Measurements from ENCODE around the gene ERBB4. TPM values are rescaled to one million over a fixed set of nuclear protein-coding genes. Genes with fewer than 3 reads are reported as not detected.

ERBB4 gene
- total and polyA plus RNA-seq, 3 experiments from 2014 or later, result not detected

DNA sequence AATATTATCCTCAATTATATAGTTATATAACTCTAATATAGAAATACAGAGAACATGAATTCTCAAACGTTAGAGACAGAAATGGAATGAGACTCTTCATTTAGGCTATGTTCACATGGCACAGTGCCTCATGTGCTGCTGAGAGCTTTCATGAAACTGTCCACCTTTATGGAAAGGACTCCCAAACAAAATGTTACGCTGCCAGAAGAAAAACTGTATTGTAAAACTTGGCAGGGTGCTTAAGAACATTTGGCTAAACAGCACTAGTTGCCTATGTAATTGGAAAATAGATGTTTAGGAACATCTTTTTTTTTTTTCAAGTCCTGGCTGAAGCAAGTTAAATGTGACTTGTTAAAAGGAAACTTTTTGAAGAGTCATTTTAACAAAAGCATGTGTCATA is 396.0 kb downstream of the ERBB4 start:
- Mint-ChIP-seq H3K36me3 (no peaks in the 10 kb centered on the region), H3K27me3 (no peaks in the 10 kb centered on the region), H3K9me3 (peaks cover 0 to 19% (median 0%) of the 10 kb centered on the region in 5 donors), H3K4me3 (no peak overlapping the region), H3K4me1 (no peaks in the 10 kb centered on the region), H3K27ac (no peak overlapping the region)
- H3K4me1 ChIP-seq (ENCODE audit: insufficient read depth, low read length), result no peaks in the 10 kb centered on the region
- H3K4me3 ChIP-seq (ENCODE audit: low read length), result no peak overlapping the region
- CTCF ChIA-PET, result no interaction called here
- no peaks in the 10 kb centered on the region for H3K36me3 ChIP-seq (ENCODE audit: insufficient read depth, low read length)
- POLR2A ChIA-PET, result no interaction called here
- DNase-seq, result no peak
- no peak overlapping the region for H3K27ac ChIP-seq (ENCODE audit: low read depth, low read length)
- no peaks in the 10 kb centered on the region for H3K9me3 ChIP-seq (ENCODE audit: low read length)
- H3K27me3 ChIP-seq (ENCODE audit: insufficient read depth, low read length, poor library complexity, severe bottlenecking), result no peaks in the 10 kb centered on the region

DNA sequence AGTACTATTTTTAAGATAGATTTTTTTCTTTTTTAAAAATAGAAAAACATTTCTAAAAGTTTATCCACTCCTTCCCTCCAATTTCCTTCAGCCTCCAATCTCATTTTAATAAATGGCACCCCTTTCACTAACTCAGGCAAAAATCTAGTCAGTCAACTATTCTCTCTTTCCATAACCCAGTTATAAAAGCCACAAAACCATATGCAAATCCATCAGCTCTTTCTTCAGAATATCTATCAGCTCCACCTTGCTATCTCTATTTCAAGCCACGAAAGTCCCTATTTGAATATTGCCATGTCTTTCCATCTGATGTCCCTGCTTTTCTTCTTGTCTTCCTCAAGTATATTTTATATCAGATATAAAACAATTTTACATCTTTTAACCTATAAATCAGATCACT is 397.1 kb downstream of the ERBB4 start:
- Histone ChIP-seq H3K9me3 (ENCODE audit: low read length) (no peaks in the 10 kb centered on the region), H3K27me3 (ENCODE audit: insufficient read depth, low read length, poor library complexity, severe bottlenecking) (no peaks in the 10 kb centered on the region), H3K27ac (ENCODE audit: low read depth, low read length) (no peak overlapping the region), H3K36me3 (ENCODE audit: insufficient read depth, low read length) (no peaks in the 10 kb centered on the region), H3K4me1 (ENCODE audit: insufficient read depth, low read length) (no peaks in the 10 kb centered on the region), H3K4me3 (ENCODE audit: low read length) (no peak overlapping the region)
- ChIA-PET POLR2A (no interaction called here), CTCF (no interaction called here)
- Mint-ChIP-seq H3K36me3 (no peaks in the 10 kb centered on the region), H3K27ac (no peak overlapping the region), H3K27me3 (no peaks in the 10 kb centered on the region), H3K9me3 (peaks cover 0 to 17% (median 0%) of the 10 kb centered on the region in 5 donors), H3K4me3 (no peak overlapping the region), H3K4me1 (no peaks in the 10 kb centered on the region)
- DNase-seq, result no peak

DNA sequence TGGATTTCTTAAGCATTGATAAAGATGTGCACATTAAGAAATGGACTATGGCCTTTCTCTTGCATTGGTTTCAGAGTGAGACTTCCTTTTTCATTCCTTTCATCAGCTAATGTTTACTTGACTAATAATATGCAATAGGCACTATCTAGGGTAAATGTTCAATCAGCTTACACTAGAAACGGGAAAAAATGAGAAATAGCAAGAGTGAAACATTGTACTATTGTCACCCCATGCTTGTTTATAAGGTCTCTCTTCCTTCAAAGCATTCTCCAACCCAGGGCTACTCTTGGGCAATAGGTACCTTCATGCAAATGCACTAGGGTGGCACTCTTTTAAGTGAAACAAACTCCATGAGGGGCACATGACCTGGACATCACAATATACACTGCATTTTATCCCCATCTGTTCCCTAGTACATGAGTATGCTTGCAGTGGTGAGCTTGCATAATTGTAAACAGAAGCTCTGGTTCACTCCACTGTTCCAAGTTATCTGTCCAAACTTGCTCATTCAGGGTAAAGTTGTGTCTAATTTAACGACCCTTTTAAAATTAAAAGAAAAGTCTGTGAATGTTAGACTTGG is 402.3 kb downstream of the ERBB4 start:
- H3K27me3 Mint-ChIP-seq, result no peaks in the 10 kb centered on the region
- DNase-seq, result no peak
- H3K9me3 Mint-ChIP-seq, result peaks cover 0 to 18% (median 0%) of the 10 kb centered on the region in 5 donors
- no peak overlapping the region for H3K27ac Mint-ChIP-seq
- Histone ChIP-seq H3K9me3 (ENCODE audit: low read length) (no peaks in the 10 kb centered on the region), H3K27me3 (ENCODE audit: insufficient read depth, low read length, poor library complexity, severe bottlenecking) (no peaks in the 10 kb centered on the region), H3K27ac (ENCODE audit: low read depth, low read length) (no peak overlapping the region), H3K4me3 (ENCODE audit: low read length) (no peak overlapping the region), H3K36me3 (ENCODE audit: insufficient read depth, low read length) (no peaks in the 10 kb centered on the region), H3K4me1 (ENCODE audit: insufficient read depth, low read length) (no peaks in the 10 kb centered on the region)
- H3K4me3 Mint-ChIP-seq, result no peak overlapping the region
- no peaks in the 10 kb centered on the region for H3K36me3 Mint-ChIP-seq
- ChIA-PET CTCF (no interaction called here), POLR2A (no interaction called here)
- no peaks in the 10 kb centered on the region for H3K4me1 Mint-ChIP-seq

DNA sequence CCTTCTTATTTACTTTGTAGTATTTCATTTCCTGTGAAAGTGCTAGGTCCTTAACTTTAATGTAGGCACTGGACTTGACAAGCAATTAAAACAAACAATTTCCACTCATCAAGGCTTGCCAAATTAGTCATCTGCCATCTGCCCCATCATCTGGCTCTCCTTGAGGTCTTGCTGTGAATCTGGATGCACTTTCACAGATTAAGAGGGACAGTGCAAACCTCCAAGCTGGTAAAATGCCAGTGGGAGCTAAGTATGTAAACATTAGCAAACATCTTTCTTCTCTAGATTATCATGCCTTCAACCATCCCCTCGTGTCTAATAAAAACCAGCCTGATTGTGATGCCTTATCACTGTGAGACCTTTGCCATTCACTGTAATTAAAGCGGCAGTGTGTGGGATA is 402.9 kb downstream of the ERBB4 start:
- POLR2A ChIA-PET, result no interaction called here
- no peak overlapping the region for H3K27ac Mint-ChIP-seq

DNA sequence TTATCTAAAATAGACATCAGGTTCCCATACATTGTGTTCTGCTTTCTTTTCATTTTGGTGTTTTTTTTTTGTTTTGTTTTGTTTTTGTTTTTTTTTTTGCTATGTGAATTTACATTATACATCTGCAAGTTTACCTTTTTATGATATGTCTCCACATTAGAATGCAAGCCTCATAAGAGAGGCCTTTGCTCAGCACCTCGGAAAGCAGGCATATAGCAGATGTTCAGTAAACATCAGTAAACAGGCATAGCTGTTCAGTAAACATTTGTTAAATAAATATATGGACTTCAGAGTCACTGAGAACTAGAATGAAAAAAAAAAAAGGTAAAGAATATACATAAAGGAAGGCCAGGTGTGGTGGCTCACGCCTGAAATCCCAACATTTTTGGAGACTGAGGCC is 405.3 kb downstream of the ERBB4 start:
- no peak overlapping the region for H3K4me3 ChIP-seq (ENCODE audit: low read length)
- ChIA-PET POLR2A (no interaction called here), CTCF (no interaction called here)
- H3K27ac ChIP-seq (ENCODE audit: low read depth, low read length), result no peak overlapping the region
- Mint-ChIP-seq H3K4me3 (no peak overlapping the region), H3K36me3 (no peaks in the 10 kb centered on the region), H3K4me1 (no peaks in the 10 kb centered on the region), H3K27ac (no peak overlapping the region), H3K27me3 (no peaks in the 10 kb centered on the region), H3K9me3 (peaks cover 0 to 27% (median 0%) of the 10 kb centered on the region in 5 donors)
- H3K9me3 ChIP-seq (ENCODE audit: low read length), result no peaks in the 10 kb centered on the region
- no peaks in the 10 kb centered on the region for H3K4me1 ChIP-seq (ENCODE audit: insufficient read depth, low read length)
- no peak for DNase-seq
- H3K27me3 ChIP-seq (ENCODE audit: insufficient read depth, low read length, poor library complexity, severe bottlenecking), result no peaks in the 10 kb centered on the region
- no peaks in the 10 kb centered on the region for H3K36me3 ChIP-seq (ENCODE audit: insufficient read depth, low read length)

More for the DNA sequence above, 402.9 kb downstream of the ERBB4 start:
- CTCF ChIA-PET, result no interaction called here
- H3K9me3 ChIP-seq (ENCODE audit: low read length), result no peaks in the 10 kb centered on the region
- no peaks in the 10 kb centered on the region for H3K4me1 ChIP-seq (ENCODE audit: insufficient read depth, low read length)
- no peaks in the 10 kb centered on the region for H3K36me3 Mint-ChIP-seq
- peaks cover 0 to 20% (median 0%) of the 10 kb centered on the region in 5 donors for H3K9me3 Mint-ChIP-seq
- no peaks in the 10 kb centered on the region for H3K4me1 Mint-ChIP-seq
- H3K4me3 ChIP-seq (ENCODE audit: low read length), result no peak overlapping the region
- no peaks in the 10 kb centered on the region for H3K27me3 Mint-ChIP-seq
- no peak overlapping the region for H3K27ac ChIP-seq (ENCODE audit: low read depth, low read length)
- no peaks in the 10 kb centered on the region for H3K36me3 ChIP-seq (ENCODE audit: insufficient read depth, low read length)
- H3K4me3 Mint-ChIP-seq, result no peak overlapping the region
- no peak for DNase-seq
- no peaks in the 10 kb centered on the region for H3K27me3 ChIP-seq (ENCODE audit: insufficient read depth, low read length, poor library complexity, severe bottlenecking)

DNA sequence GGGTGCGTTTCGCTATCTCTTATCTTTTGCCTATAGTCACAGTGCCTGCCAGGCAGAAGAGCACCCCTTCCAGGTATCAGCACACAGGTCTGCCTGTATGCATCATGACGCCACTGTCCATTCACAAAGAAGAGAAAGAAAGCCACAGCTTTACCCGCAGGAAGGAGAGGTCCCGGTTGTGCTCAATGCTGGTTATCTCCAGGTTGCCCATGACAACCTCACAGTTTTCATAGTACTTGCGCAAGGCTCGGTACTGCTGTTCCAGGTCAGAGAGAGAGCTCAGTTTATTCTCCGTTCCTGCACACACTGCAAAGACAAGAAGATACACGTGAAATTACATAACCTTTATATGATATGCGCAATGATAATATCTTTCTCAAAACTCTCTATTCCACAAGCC is 414.0 kb downstream of the ERBB4 start:
- ChIA-PET POLR2A (no interaction called here), CTCF (no interaction called here)
- H3K9me3 ChIP-seq (ENCODE audit: low read length), result no peaks in the 10 kb centered on the region
- Mint-ChIP-seq H3K4me3 (no peak overlapping the region), H3K27me3 (no peaks in the 10 kb centered on the region), H3K36me3 (no peaks in the 10 kb centered on the region), H3K9me3 (peaks cover 0 to 29% (median 4%) of the 10 kb centered on the region in 5 donors), H3K27ac (no peak overlapping the region), H3K4me1 (no peaks in the 10 kb centered on the region)
- no peak overlapping the region for H3K27ac ChIP-seq (ENCODE audit: low read depth, low read length)
- H3K4me1 ChIP-seq (ENCODE audit: insufficient read depth, low read length), result no peaks in the 10 kb centered on the region
- DNase-seq, result no peak
- no peak overlapping the region for H3K4me3 ChIP-seq (ENCODE audit: low read length)
- no peaks in the 10 kb centered on the region for H3K27me3 ChIP-seq (ENCODE audit: insufficient read depth, low read length, poor library complexity, severe bottlenecking)
- H3K36me3 ChIP-seq (ENCODE audit: insufficient read depth, low read length), result no peaks in the 10 kb centered on the region

DNA sequence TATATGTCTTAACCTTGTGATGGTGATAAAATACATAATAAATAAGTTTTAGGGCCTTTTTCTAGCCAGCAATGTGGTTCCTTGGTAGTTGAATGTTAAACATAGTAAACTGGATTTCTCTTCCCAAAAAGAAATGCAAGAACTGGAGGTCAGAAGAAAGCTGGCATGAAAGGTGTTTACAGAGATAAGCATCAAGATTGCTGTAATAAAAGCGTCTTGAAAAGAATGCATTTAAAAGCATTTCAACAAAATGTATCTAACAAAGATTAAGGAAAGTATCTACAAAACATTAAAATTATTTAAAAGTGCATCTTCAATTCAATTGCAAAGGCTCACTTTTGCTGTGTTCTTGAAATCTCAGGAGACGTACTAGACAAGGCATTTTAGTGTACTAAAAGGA is 419.0 kb downstream of the ERBB4 start:
- Histone ChIP-seq H3K27me3 (ENCODE audit: insufficient read depth, low read length, poor library complexity, severe bottlenecking) (no peaks in the 10 kb centered on the region), H3K9me3 (ENCODE audit: low read length) (no peaks in the 10 kb centered on the region), H3K36me3 (ENCODE audit: insufficient read depth, low read length) (no peaks in the 10 kb centered on the region), H3K4me3 (ENCODE audit: low read length) (no peak overlapping the region), H3K27ac (ENCODE audit: low read depth, low read length) (no peak overlapping the region), H3K4me1 (ENCODE audit: insufficient read depth, low read length) (no peaks in the 10 kb centered on the region)
- Mint-ChIP-seq H3K27me3 (no peaks in the 10 kb centered on the region), H3K9me3 (peaks cover 0 to 22% (median 3%) of the 10 kb centered on the region in 5 donors), H3K36me3 (no peaks in the 10 kb centered on the region), H3K27ac (no peak overlapping the region), H3K4me1 (no peaks in the 10 kb centered on the region), H3K4me3 (no peak overlapping the region)
- CTCF ChIA-PET, result no interaction called here
- no peak for DNase-seq
- POLR2A ChIA-PET, result no interaction called here

DNA sequence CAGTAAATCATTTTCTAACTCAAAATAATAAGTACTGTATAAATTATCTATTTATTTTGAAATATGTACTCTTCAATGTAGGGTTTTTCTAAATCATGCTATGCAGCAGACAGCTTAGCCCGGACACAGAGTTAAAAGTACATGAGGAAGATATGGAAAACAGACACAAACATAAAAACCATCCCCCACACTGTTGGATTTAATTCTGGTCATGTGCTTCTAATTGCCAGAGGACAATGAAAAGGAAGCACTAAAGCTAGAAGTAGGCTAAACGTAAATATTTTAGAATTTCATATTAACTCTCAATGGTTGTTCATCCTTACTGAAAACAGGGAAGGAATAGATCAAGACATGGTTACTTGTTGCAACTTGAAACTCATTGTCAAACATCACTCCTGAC is 420.7 kb downstream of the ERBB4 start:
- ChIA-PET POLR2A (no interaction called here), CTCF (interaction anchor here (1.0 kb wide), 1 partner anchor 8 kb away, joined by 4 read pairs; no protein-coding TSS in a partner anchor)
- no peaks in the 10 kb centered on the region for H3K4me1 ChIP-seq (ENCODE audit: insufficient read depth, low read length)
- H3K27me3 ChIP-seq (ENCODE audit: insufficient read depth, low read length, poor library complexity, severe bottlenecking), result no peaks in the 10 kb centered on the region
- no peaks in the 10 kb centered on the region for H3K4me1 Mint-ChIP-seq
- H3K9me3 ChIP-seq (ENCODE audit: low read length), result no peaks in the 10 kb centered on the region
- no peaks in the 10 kb centered on the region for H3K36me3 ChIP-seq (ENCODE audit: insufficient read depth, low read length)
- H3K4me3 Mint-ChIP-seq, result no peak overlapping the region
- DNase-seq, result no peak
- H3K27ac ChIP-seq (ENCODE audit: low read depth, low read length), result no peak overlapping the region
- H3K9me3 Mint-ChIP-seq, result peaks cover 0 to 15% (median 4%) of the 10 kb centered on the region in 5 donors
- H3K27me3 Mint-ChIP-seq, result no peaks in the 10 kb centered on the region
- no peaks in the 10 kb centered on the region for H3K36me3 Mint-ChIP-seq
- H3K27ac Mint-ChIP-seq, result no peak overlapping the region
- no peak overlapping the region for H3K4me3 ChIP-seq (ENCODE audit: low read length)

DNA sequence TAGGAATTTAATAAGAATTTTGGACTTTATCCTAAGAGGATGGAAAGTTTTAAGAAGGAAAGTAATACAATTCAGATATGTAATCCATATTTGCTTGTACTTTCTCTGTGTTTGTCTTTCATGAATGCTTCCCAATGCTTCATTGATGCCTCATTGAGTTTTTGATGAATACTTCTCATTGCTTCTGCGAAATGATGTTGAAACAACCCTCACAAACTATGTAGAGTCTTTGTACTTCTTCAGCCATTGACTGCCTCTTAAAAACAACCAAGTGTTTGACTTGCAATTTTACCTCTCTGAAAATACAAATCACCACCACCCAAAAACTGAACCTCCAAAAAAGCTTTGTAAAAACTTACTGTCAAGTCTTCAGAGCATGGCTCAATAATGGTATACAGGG is 424.1 kb downstream of the ERBB4 start:
- H3K9me3 Mint-ChIP-seq, result peaks cover 0 to 10% (median 7%) of the 10 kb centered on the region in 5 donors
- H3K27me3 Mint-ChIP-seq, result no peaks in the 10 kb centered on the region
- Histone ChIP-seq H3K36me3 (ENCODE audit: insufficient read depth, low read length) (no peaks in the 10 kb centered on the region), H3K27me3 (ENCODE audit: insufficient read depth, low read length, poor library complexity, severe bottlenecking) (no peaks in the 10 kb centered on the region), H3K4me1 (ENCODE audit: insufficient read depth, low read length) (no peaks in the 10 kb centered on the region), H3K27ac (ENCODE audit: low read depth, low read length) (no peak overlapping the region), H3K9me3 (ENCODE audit: low read length) (no peaks in the 10 kb centered on the region), H3K4me3 (ENCODE audit: low read length) (no peak overlapping the region)
- ChIA-PET POLR2A (no interaction called here), CTCF (no interaction called here)
- H3K27ac Mint-ChIP-seq, result no peak overlapping the region
- no peak for DNase-seq
- H3K36me3 Mint-ChIP-seq, result no peaks in the 10 kb centered on the region
- H3K4me1 Mint-ChIP-seq, result no peaks in the 10 kb centered on the region
- no peak overlapping the region for H3K4me3 Mint-ChIP-seq

Data from CD8-positive, alpha-beta memory T cell (primary cell).